Keratinocyte (primary cell): ENCODE results near the gene SNX11. TPM values are rescaled to one million over a fixed set of nuclear protein-coding genes. Genes with fewer than 3 reads are reported as not detected.
A peak's percentile ranks its signal among the peaks of the same experiment; 100 is the strongest.
"Not testable (repeated sequence)": the region's sequence is repeated elsewhere in the genome, so short reads cannot be mapped to it uniquely, and the experiment has no call there.

Experiments used
- DNase-seq: peaks from one replicate; pipeline ENCODE4 v3.0.0-alpha.2; 2011; ENCODE audit warnings: low read depth, missing footprints, low spot score
- FAIRE-seq: peaks from 2 replicates; lab custom pipeline; 2011; peaks lifted over from hg19 to GRCh38; lab: Jason Lieb, UNC
- H2AFZ ChIP-seq: 2 replicates; pipeline ENCODE4 v1.6.0; 2012; ENCODE audit warnings: low read length, control low read depth, inconsistent platforms; ENCODE audit not compliant: control insufficient read depth
- H3K27ac ChIP-seq: 2 replicates; pipeline ENCODE4 v1.5.1; 2011; ENCODE audit warnings: low read length; ENCODE audit not compliant: control insufficient read depth, insufficient read depth
- H3K27me3 ChIP-seq: 3 replicates; pipeline ENCODE4 v1.6.0; 2011; ENCODE audit warnings: low read length; ENCODE audit not compliant: control insufficient read depth, insufficient read depth; ENCODE audit errors: extremely low read depth
- H3K36me3 ChIP-seq, 2 experiments: 2 replicates in 1 of 2; 3 replicates in 1 of 2; pipeline ENCODE4 v1.5.1; 2011; ENCODE audit warnings: low read length in 2 of 2, mild to moderate bottlenecking in 1 of 2; ENCODE audit not compliant: control insufficient read depth in 2 of 2, insufficient read depth in 2 of 2; ENCODE audit errors: extremely low read depth in 1 of 2
- H3K4me1 ChIP-seq: 3 replicates; pipeline ENCODE4 v1.5.1; 2011; ENCODE audit warnings: low read length; ENCODE audit not compliant: control insufficient read depth, insufficient read depth; ENCODE audit errors: extremely low read depth
- H3K4me2 ChIP-seq: 3 replicates; pipeline ENCODE4 v1.6.0; 2011; ENCODE audit warnings: low read depth, low read length; ENCODE audit not compliant: control insufficient read depth, insufficient read depth; ENCODE audit errors: extremely low read depth
- H3K4me3 ChIP-seq, 3 experiments: fragments of 200-600 bp in 1 of 3; sonication (generic) in 1 of 3; 2 replicates in 2 of 3; 3 replicates in 1 of 3; pipeline ENCODE4 v1.5.1; 2011 to 2016; ENCODE audit warnings: low read length in 3 of 3, mild to moderate bottlenecking in 3 of 3, control low read depth in 2 of 3, inconsistent platforms in 1 of 3, low read depth in 1 of 3, mixed read lengths in 1 of 3, mixed run types in 1 of 3, moderate library complexity in 1 of 3; ENCODE audit not compliant: control insufficient read depth in 2 of 3, insufficient read depth in 2 of 3; ENCODE audit errors: extremely low read depth in 1 of 3
- H3K79me2 ChIP-seq: 2 replicates; pipeline ENCODE4 v1.6.0; 2012; ENCODE audit warnings: low read length; ENCODE audit not compliant: control insufficient read depth, insufficient read depth
- H3K9ac ChIP-seq: 3 replicates; pipeline ENCODE4 v1.6.0; 2011; ENCODE audit warnings: low read length; ENCODE audit not compliant: control insufficient read depth, insufficient read depth; ENCODE audit errors: extremely low read depth
- H3K9me1 ChIP-seq: 3 replicates; pipeline ENCODE4 v1.6.0; 2011; ENCODE audit warnings: low read length; ENCODE audit not compliant: control insufficient read depth, insufficient read depth; ENCODE audit errors: extremely low read depth
- H3K9me3 ChIP-seq: 2 replicates; pipeline ENCODE4 v1.5.1; 2012; ENCODE audit warnings: low read depth, low read length; ENCODE audit not compliant: control insufficient read depth
- H4K20me1 ChIP-seq: 3 replicates; pipeline ENCODE4 v1.6.0; 2011; ENCODE audit warnings: low read length; ENCODE audit not compliant: control insufficient read depth, insufficient read depth; ENCODE audit errors: extremely low read depth
- EZH2 ChIP-seq: IDR thresholded peaks from one replicate; pipeline ENCODE4 v1.6.1; 2012; ENCODE audit warnings: inconsistent platforms, mild to moderate bottlenecking, low read length, moderate library complexity
- dilution Hi-C: fragments of 300-500 bp; cut with MboI; formaldehyde crosslinking; loops from one replicate; pipeline ENCODE4 v1.7.0; 2020; ENCODE audit warnings: low sequenced_read_pairs; ENCODE audit not compliant: extremely low pct_ligation_motif_present
- polyA plus RNA-seq, 5 experiments: library from polyadenylated mRNA; depleted of rRNA in 3 of 5; stranded (reverse) in 3 of 5; stranded (forward) in 1 of 5; unstranded in 1 of 5; fragments of >200 nt; gene quantifications; 1 replicate in 1 of 5; 2 replicates in 3 of 5; 3 replicates in 1 of 5; pipeline versions ENCODE4 v1.2.1 to v1.2.3, GENCODE V29; 2011 to 2012; ENCODE audit warnings: missing spikeins in 2 of 5, low read depth in 1 of 5, low replicate concordance in 1 of 5
- TF ChIP-seq, protein P1 (sequence below), 3 experiments: IDR thresholded peaks in 1 of 3; conservative IDR thresholded peaks in 1 of 3; optimal IDR thresholded peaks in 1 of 3; 2 replicates in 2 of 3; 3 replicates in 1 of 3; pipeline versions ENCODE3 to v1.5.1; 2011; ENCODE audit warnings: low read length in 3 of 3, mild to moderate bottlenecking in 3 of 3, moderate library complexity in 2 of 3, control low read depth in 1 of 3, inconsistent platforms in 1 of 3; ENCODE audit not compliant: insufficient read depth in 2 of 3; ENCODE audit errors: extremely low read depth in 1 of 3

Gene SNX11
- polyA plus RNA-seq, 1 donor (not counting 4 experiments of a cell fraction or from before 2014, with no cell fraction given) = 21.0 TPM

DNA sequence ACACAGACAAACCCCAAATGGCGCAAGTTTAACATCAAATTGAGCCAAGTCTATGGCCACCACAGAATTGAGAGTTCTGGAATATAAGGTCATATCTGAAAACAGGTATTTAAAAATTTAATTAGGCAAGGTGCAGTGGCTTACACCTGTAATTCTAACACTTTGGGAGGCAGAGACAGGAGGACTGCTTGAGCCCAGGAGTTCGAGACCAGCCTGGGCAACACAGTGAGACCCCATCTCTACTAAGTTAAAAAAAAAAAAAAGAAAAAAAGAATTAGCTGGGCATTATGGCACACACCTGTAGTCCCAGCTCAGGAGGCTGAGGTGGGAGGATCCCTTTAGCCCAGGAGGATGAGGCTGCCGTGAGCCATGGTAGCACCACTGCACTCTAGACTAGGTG, 40.3 kb upstream of the SNX11 start:
- Histone ChIP-seq H3K4me2 (no peak overlapping the region), H3K9ac (no peak overlapping the region), H2AFZ (no peak overlapping the region), H3K9me3 (no peaks in the 10 kb centered on the region), H3K27ac (no peak overlapping the region), H3K36me3 (peaks cover 11 to 30% of the 10 kb centered on the region in 2 experiments), H3K4me1 (peaks cover 16% of the 10 kb centered on the region), H3K9me1 (no peaks in the 10 kb centered on the region), H3K27me3 (no peaks in the 10 kb centered on the region), H3K79me2 (peaks cover 1% of the 10 kb centered on the region), H3K4me3 (no peak overlapping the region), H4K20me1 (no peaks in the 10 kb centered on the region)
- DNase-seq = no peak
- no peak for TF ChIP-seq EZH2
- TF ChIP-seq, protein P1, sequence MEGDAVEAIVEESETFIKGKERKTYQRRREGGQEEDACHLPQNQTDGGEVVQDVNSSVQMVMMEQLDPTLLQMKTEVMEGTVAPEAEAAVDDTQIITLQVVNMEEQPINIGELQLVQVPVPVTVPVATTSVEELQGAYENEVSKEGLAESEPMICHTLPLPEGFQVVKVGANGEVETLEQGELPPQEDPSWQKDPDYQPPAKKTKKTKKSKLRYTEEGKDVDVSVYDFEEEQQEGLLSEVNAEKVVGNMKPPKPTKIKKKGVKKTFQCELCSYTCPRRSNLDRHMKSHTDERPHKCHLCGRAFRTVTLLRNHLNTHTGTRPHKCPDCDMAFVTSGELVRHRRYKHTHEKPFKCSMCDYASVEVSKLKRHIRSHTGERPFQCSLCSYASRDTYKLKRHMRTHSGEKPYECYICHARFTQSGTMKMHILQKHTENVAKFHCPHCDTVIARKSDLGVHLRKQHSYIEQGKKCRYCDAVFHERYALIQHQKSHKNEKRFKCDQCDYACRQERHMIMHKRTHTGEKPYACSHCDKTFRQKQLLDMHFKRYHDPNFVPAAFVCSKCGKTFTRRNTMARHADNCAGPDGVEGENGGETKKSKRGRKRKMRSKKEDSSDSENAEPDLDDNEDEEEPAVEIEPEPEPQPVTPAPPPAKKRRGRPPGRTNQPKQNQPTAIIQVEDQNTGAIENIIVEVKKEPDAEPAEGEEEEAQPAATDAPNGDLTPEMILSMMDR (optimal IDR thresholded peaks at IDR 0.05 in 1 of 3, IDR thresholded peaks at IDR 0.05 in 1 of 3, conservative IDR thresholded peaks at IDR 0.05 in 1 of 3; ENCODE audit: extremely low read depth in 1 of 3, insufficient read depth in 2 of 3, low read length in 3 of 3) = no peak
- dilution Hi-C loops = no loop called here
- FAIRE-seq = no peak

GRCh38 chr17:48067808-48068207, 39.8 kb upstream of the SNX11 start:
- H3K9me1 ChIP-seq, H3K27me3 ChIP-seq, dilution Hi-C loops, H3K9ac ChIP-seq, H2AFZ ChIP-seq, H3K4me3 ChIP-seq, H3K79me2 ChIP-seq, DNase-seq, H4K20me1 ChIP-seq, H3K4me2 ChIP-seq, H3K9me3 ChIP-seq, FAIRE-seq: not testable (repeated sequence)
- Histone ChIP-seq H3K4me1 (peaks cover 16% of the 10 kb centered on the region), H3K27ac (peak overlapping the region; percentile 34), H3K36me3 (peaks cover 9 to 27% of the 10 kb centered on the region in 2 experiments)

DNA sequence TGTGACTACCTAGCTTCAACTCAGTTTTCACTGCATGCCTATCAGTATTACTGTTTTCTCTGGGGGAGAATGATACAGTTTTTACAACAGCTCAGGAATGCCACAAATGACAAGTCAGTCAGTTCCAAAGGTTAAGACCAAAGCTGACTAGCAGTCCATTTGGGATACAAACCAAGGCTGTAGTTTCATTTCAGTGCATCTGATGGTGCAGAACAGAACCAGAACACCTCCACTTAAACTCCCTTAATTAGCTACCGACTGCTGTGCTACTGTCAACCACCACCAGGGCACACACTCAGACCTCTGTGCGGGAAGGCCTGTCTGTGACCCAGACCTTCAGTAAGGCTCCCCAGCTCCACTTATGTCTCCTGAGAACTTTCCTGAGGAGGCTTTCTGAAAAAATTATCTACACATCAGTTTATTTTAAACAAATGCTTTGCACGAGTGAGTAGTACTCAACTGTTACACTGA, 39.0 kb upstream of the SNX11 start:
- no peak overlapping the region for H3K9ac ChIP-seq
- no peak overlapping the region for H2AFZ ChIP-seq
- peaks cover 10 to 32% of the 10 kb centered on the region in 2 experiments for H3K36me3 ChIP-seq
- FAIRE-seq (no peak), DNase-seq (no peak)
- no peak overlapping the region for H3K4me2 ChIP-seq
- no peak for TF ChIP-seq EZH2
- TF ChIP-seq, protein P1 (optimal IDR thresholded peaks at IDR 0.05 in 1 of 3, IDR thresholded peaks at IDR 0.05 in 1 of 3, conservative IDR thresholded peaks at IDR 0.05 in 1 of 3; ENCODE audit: extremely low read depth in 1 of 3, insufficient read depth in 2 of 3, low read length in 3 of 3) = peak; percentile 33 to 65 (median 52)
- H3K4me3 ChIP-seq = no peak overlapping the region
- H3K27me3 ChIP-seq = no peaks in the 10 kb centered on the region
- H3K27ac ChIP-seq = no peak overlapping the region
- peaks cover 1% of the 10 kb centered on the region for H3K79me2 ChIP-seq
- peaks cover 16% of the 10 kb centered on the region for H3K4me1 ChIP-seq
- H4K20me1 ChIP-seq = no peaks in the 10 kb centered on the region
- dilution Hi-C loops = no loop called here
- H3K9me3 ChIP-seq = no peaks in the 10 kb centered on the region
- no peaks in the 10 kb centered on the region for H3K9me1 ChIP-seq
